ENCODE data around the gene OR4F29. TPM values are rescaled to one million over a fixed set of nuclear protein-coding genes. Genes with fewer than 3 reads are reported as not detected.
"Not testable (repeated sequence)": the region's sequence is repeated elsewhere in the genome, so short reads cannot be mapped to it uniquely, and the experiment has no call there.

OR4F29 gene
- polyA plus RNA-seq (ENCODE audit: insufficient read length): not detected

- DNase-seq (ENCODE audit: low read depth): not testable (repeated sequence)
These were observed at the start of gene OR4F29 for GRCh38 chr1:451578-451977. TSS of gene OR4F29 (minus strand) at chr1:451678. CDS start at chr1:451678, 0 bp downstream.

Other genes with a start within 250 kb of the OR4F29 start
- gene OR4F16, start 235.0 kb upstream of the OR4F29 start, polyA plus RNA-seq (ENCODE audit: insufficient read length): not detected